ENCODE results near the gene STX8.

DNA sequence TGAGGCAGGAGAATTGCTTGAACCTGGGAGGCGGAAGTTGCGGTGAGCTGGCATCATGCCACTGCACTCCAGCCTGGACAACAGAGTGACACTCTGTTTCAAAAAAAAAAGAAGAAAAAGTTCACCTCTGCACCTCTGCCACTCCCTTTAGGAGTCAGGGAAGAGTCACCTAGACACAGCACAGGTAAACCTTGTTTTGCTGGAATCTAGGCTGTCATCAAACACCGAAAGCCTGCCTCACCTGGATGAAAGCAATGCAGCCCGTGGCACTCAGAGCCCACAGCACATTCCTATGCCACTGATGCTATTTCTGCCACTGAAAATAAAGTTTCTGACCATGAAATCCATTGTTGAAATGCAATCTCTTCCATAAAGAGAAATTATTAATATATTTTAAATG is 23.0 kb upstream of the STX8 start:
- TF ChIP-seq, protein P1, sequence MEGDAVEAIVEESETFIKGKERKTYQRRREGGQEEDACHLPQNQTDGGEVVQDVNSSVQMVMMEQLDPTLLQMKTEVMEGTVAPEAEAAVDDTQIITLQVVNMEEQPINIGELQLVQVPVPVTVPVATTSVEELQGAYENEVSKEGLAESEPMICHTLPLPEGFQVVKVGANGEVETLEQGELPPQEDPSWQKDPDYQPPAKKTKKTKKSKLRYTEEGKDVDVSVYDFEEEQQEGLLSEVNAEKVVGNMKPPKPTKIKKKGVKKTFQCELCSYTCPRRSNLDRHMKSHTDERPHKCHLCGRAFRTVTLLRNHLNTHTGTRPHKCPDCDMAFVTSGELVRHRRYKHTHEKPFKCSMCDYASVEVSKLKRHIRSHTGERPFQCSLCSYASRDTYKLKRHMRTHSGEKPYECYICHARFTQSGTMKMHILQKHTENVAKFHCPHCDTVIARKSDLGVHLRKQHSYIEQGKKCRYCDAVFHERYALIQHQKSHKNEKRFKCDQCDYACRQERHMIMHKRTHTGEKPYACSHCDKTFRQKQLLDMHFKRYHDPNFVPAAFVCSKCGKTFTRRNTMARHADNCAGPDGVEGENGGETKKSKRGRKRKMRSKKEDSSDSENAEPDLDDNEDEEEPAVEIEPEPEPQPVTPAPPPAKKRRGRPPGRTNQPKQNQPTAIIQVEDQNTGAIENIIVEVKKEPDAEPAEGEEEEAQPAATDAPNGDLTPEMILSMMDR (IDR thresholded peaks at IDR 0.05), result no peak
- TF ChIP-seq ZFX (IDR thresholded peaks at IDR 0.05; ENCODE audit: borderline replicate concordance), result no peak

Measured in 22Rv1 (cell line).